DMS153 (cell line): Measurements from ENCODE around the gene SYNDIG1.
"Not testable (repeated sequence)": the region's sequence is repeated elsewhere in the genome, so short reads cannot be mapped to it uniquely, and the experiment has no call there.

ENCODE experiments used
- DNase-seq: peaks from one replicate; lab custom pipeline; 2025; lab: John Stamatoyannopoulos, UW

Gene SYNDIG1

DNA sequence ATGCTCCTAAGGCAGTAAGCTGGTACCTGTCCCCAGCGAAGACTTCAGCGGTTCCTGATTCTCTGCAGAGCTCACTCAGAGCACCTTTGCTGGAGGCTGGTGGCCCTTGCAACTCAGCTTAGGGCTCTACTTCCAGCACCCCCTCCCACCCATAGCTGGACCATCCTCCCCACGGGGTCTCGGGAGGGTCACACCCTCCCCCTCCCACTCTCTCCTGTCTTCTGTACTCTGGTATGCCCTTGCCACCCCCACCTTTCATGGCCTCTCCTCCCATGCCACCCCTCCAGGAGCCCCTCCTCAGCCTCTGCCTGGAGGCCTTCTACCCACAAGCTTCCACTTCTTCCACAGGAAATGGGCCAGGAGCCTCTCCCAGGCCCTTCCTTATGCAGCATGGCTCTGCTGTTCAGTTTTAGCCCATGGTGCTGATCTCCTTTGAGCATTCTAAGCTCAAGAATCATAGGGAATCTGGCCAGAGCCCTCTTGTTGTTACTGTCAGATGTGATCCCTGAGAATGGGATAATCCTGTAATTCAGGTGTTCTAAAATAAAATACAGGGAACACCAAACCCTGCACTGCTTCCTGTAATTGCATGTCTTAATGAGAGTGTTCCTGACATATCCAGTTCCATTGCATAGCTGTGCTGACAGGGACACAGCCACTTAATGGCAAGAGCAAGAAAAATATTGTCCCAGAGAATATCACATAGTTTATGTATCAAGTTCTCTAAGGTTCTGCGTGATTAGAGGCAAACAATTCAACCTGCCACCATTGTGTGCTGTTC, 142.1 kb downstream of the SYNDIG1 start:
- DNase-seq = no peak

DNA sequence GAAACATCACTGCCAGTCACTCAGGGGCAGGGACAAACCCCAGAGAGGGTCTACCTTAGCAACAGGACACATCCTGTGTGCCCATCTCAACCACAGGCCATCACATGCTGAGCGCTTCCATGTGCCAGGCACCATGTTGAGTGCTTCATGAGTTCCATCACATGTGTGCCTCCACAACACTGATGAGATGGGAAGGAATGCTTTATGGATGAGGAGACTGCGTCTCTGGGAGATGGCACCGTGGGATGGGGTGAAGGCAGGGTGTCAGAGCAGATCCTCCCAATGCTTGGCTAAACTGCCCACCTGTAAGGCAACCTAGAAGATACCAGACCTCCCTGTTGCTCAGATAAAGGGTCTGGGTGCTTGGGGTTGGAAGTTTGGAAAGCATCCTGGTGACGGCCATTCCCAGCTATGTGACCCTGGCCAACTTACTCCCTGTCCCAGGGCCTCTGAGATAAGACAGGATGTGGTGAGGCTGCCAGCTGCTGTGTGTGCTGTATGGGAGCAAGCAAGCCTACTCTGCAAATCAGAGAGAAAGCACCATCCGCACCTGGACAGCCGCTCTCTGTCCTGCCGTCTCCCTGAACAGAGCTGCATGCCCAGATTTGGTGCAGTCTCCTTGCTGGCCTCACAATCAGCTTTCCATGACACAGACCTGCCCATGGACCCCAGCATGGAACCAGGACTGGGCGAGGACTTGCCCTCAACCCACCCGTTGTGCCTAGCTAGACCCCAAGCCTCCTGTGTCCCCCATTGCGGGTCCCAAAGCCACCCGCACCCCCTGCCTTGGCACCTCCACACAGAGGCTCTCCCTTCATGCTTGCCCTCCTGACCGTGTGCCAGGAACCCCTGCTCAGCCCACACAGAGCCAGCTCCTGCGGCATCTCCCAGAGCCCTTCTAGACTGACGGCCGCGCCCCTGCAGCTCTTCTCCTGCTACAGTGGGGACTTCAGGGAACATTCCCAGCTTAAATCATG, 143.7 kb downstream of the SYNDIG1 start:
- DNase-seq = no peak

- DNase-seq = no peak
These were observed 144.9 kb downstream of the SYNDIG1 start for GRCh38 chr20:24614341-24614740.

- no peak for DNase-seq
These were observed 145.9 kb downstream of the SYNDIG1 start for GRCh38 chr20:24615353-24615752.

- no peak for DNase-seq
These were observed 147.0 kb downstream of the SYNDIG1 start for GRCh38 chr20:24616258-24617079.

DNA sequence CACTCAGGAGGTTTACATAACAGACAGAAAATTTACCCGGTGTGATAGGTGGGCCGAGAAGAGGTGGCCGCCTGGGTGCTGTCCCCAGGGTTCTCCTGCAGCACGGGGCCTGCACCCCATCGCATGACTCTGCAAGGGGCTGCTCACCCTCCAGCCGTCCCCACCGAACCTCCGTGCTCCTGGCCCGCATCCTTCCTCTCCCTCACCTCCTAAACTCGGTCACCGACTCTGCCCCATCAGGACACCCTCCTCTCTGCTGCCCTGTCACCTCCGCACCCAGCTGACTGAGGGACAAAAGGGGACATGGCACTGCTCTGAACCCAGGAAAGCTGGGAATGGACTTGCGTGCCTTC, 147.6 kb downstream of the SYNDIG1 start:
- DNase-seq = no peak

DNA sequence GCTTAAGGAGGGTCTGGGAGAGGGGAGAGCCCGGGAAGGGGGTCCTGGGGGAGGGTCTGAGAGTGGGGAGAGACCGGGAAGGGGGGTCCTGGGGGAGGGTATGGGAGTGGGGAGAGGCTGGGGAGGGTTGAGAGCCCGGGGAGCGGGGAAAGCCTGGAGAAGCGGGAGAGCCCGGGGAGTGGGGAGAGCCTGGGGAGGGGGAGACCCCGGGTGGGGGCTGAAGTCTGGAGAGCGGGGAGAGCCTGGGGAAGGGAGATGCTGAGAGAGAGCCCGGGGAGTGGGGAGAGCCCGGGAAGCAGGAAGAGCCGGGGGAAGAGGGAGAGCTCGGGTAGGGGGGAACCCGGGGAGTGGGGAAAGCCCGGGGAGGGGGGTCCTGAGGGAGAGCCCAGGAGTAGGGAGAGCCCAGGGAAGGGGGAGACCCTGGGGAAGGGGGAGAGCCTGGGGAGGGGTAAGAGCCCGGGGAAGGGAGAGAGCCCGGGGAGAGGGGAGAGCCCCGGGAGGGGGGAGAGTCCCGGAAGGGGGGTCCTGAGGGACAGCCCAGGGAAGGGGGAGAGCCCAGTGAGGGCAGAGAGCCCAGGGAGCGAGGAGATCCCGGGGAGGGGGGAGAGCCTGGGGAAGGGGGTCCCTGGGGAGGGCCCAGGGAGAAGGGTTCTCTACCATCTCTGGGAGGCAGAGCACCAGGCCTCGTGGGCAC, 148.5 kb downstream of the SYNDIG1 start:
- no peak for DNase-seq

- no peak for DNase-seq
These were observed 149.3 kb downstream of the SYNDIG1 start for GRCh38 chr20:24618739-24619138.

DNA sequence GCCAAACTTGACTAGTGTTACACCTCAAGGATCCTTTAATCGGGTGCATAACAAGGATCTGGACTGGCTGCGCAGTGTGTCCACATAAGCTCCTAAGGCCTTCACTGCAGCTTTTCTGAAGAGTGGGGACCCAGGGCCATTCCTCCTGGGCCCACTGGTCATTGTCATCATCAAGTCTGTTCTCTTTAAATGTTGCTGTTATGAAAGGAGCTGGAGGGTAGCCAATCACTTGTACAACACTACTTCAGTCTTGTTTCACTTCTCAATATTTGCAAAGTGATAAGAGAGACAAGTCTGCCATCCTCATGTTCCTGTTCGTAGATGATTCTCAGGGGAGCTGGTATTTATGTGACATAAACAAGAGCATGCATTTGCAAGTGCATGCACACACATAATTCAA, 149.8 kb downstream of the SYNDIG1 start:
- DNase-seq = no peak

DNA sequence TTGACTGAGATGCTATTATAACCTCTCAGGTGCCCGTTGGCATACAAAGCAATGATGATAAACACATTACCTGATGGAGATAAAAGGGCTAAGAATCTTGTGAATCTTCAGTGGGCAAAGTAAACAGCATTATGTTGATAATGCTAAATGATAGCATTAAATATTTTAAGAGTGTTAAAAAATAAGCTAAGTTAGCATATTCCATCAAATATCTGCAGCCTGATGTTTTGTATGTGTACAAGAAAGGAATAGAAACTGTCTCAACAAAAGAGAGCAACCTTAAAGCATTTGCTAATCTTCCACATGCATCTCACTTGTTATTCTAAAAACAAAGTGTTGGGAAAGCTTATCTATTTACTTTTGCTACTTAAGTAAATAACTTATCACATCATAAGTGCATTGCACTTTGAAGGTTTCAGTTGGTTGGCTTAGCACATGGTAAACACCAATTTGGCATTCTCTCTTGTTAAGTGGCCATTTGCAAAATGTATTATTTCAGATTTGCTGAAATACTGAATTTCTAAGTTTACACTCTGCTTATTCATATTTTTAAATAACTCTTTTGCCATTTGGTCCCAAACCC, 151.6 kb downstream of the SYNDIG1 start:
- DNase-seq = no peak

- DNase-seq = no peak
These were observed 153.4 kb downstream of the SYNDIG1 start for GRCh38 chr20:24622856-24623255.

GRCh38 chr20:24626141-24626540, 156.7 kb downstream of the SYNDIG1 start:
- not testable (repeated sequence) for DNase-seq

DNA sequence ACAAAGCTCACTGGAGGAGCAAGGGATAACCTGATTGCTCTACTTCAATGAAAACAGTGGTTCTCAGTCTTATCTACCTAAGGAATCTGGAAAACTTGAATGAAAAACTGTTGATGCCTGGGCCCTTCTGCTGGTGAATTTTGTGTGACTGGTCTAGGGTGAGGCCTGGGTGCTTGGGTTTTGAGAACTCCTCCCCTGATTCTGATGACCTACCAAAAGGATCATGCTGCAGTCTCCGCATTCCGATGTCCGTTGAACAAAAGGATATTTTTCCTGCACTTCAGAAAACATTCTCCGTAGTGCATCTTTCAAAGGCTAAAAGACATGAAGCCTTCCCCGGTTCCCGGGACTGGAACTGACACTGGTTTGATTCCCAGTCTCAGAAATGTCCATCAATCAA, 157.9 kb downstream of the SYNDIG1 start:
- DNase-seq = no peak

DNA sequence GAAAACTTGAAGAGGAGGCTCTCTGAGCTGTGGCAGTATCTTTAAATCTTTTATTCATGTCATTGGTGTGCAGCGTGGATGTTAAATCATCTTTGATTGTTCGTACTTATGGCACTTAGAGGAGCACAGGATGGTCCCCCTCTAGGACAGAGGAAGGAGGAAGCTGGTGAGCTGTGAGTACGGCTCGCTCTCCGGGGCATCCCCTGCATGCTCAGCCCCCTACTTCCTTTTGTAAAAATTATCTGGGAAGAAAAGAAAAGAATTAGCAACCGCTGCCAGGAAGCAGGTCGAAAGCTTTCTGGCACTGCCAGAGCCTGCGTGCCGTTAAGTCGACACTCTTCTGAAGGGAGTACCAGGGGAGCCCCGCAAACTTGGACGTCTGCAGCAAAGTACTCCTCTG, 158.5 kb downstream of the SYNDIG1 start:
- no peak for DNase-seq

DNA sequence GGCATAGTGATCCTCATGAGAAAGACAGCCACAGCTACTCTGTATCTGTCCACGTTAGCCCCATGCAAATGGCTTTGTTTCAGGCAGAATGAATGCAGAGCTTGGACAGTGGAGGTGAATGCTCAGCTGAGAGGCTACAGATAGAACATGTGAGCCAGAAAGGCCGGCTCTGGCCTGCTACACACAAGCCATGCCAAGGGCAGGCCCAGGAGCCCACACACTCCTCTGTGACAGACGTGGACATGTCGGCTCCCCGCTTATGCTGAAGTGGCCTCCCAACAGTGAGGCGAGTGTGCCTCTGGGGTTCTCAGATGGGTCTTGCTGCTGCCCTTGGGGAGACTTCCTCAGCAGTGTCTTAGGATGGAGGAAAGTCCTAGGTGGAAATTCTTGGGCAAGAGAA, 159.6 kb downstream of the SYNDIG1 start:
- DNase-seq = no peak

DNA sequence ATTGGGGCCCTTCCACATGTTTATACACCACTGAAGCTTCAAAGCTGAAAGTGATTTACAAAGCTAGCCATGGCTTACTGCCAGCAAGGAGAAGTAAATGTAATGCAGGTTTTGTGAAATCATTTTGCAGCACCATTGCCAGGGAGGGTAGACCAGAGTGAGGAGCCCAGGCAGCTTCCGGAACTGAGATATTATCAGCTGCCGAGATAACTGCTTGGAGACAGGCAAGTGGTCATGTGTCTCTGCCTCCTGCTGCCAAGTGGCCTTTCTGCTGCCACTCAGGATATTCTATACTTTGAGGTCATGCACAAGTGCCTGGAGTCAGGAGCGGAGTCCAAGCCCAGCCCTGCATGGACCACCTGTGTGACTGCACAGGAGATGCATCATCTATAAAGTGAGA, 160.2 kb downstream of the SYNDIG1 start:
- DNase-seq = no peak

DNA sequence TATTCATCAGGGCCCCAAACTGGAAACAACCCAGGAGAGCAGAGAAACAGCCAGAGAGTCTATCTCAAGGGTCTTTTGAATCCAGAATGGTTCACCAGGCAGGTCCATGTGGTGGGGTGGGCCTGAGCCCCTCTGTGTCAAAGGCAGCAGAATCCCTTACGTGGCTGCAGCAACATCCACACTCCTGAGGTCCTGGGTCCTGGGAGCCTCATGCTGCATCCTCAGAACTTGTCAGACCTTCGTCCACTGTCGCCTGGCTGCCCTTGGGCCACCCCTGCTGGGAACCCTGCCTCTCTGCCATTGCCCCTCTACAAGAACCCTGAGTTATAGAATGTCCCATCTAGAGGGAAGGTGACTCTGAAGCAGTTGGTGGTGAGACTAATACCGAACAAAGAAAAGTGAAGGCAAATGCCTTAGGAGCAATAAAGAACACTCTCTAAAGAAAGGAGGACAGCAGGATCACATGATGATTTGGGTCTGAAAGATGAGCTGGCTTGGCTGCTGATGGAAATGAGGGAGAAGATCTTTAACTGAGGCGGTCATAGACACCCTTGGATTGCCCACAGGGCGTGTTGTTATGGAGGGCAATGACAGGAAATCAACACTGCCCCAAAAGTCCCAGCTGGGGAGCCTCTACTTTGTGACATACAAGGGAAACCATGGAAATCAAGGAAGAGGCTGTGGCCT, 161.2 kb downstream of the SYNDIG1 start:
- DNase-seq = no peak

- DNase-seq = no peak
These were observed 161.7 kb downstream of the SYNDIG1 start for GRCh38 chr20:24631173-24631505.

GRCh38 chr20:24632581-24632980, 163.2 kb downstream of the SYNDIG1 start:
- no peak for DNase-seq

- no peak for DNase-seq
These were observed 163.6 kb downstream of the SYNDIG1 start for GRCh38 chr20:24633026-24633425.

DNA sequence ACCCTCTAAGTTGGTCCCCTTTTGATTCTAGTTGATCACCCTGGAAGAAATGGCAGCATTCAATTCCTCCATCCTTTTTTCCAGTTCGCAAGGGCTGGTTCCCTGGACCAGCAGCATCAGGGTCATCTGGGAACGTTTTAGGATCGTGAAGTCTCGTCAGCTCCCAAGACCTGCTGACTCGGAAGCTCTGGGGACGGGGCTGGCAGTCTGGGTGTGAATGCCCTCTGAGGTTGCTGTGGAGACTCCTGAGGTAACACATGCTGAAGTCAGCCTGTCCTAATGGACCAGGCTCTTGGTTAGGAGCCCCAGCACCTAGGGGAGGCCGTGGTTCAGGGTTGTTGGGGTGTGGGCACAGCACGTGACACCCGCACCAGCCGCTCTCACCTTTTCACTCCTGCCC, 164.1 kb downstream of the SYNDIG1 start:
- DNase-seq = no peak
